Activated CD4-positive, alpha-beta T cell treated with anti-CD3 and anti-CD28 coated beads for 24 hours (primary cell): Measurements from ENCODE around the gene CST3.

Source experiments
- DNase-seq, 2 donors: peaks; one replicate each; pipeline ENCODE4 v3.0.0-alpha.2; 2020; ENCODE audit warnings: low read depth in 2 of 2

Gene CST3

DNA sequence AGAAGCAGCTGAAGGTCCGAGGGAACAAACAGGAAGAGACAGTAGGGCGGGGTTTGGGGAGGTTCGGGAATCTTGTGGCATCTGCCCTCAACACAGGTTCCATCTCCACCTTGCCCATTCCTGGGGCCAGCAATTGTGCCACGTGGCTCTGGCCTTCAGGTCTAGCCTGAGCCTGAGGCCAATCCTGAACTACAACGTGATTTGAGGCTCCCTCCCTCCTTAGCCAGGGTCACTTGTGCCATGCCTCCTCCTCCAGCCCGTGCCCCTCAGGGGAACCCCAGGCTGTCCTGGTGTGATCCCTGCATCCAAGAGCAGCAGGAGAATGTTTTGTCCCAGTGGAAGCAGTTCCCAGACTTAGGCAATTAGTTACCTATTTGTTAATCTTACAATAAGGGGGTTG, 35.1 kb downstream of the CST3 start:
- no peak for DNase-seq

DNA sequence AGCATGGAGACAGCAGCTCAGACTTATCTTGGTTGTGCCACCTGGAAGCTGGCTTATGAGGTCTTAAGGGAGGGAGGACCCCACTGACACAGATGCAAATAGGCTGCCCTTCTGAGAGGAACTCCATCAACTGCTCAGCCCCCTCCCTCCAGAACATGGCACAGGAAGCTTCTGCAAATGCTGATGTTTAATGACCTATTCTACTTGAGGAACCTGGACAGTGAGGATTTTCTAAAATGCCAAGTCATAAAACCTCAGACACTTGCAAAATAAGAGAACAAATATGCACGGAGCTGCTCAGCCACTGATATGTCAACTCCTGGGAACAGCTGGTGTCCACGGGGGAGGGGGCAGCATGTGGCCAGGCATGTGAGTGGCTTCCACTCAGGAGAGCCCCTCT, 35.5 kb downstream of the CST3 start:
- no peak for DNase-seq

DNA sequence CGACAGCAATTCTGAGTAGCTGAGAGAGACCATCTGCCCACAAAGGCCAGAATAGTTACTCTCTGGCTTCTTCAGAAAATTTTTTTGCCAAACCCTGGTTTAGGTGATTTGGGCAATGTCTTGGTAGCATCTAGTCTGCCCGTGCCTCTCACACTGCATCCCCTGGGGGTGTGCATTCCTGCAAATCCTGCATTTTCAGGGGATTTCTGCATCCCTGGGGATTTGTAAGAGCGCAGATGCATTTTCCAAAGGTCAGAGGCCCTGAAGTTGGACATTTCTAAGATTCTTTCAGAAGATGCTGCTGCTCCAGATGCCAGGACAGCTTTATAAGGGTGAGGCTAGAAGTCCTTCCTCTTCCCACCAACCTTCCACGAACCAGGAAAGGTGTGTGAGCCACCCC, 36.0 kb downstream of the CST3 start:
- no peak for DNase-seq

DNA sequence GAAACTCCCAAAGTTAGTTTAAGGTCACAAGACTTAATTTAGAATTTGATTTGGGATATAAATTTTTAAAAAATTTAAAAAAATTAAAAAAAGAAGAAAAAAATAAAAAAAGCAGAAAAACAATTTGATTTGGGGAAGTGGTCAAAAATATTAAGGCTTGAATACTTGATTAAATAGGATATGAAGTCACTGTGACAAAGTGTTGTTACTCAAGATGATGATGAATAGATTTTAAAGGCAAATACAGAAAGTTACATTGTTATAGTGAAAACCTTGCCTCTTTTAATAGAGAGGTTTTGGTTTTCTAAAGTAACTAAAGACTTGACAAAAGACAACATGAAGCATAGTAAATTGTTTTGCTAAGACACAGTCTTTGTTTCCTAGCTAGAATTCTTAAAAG, 39.3 kb downstream of the CST3 start:
- DNase-seq, result no peak

DNA sequence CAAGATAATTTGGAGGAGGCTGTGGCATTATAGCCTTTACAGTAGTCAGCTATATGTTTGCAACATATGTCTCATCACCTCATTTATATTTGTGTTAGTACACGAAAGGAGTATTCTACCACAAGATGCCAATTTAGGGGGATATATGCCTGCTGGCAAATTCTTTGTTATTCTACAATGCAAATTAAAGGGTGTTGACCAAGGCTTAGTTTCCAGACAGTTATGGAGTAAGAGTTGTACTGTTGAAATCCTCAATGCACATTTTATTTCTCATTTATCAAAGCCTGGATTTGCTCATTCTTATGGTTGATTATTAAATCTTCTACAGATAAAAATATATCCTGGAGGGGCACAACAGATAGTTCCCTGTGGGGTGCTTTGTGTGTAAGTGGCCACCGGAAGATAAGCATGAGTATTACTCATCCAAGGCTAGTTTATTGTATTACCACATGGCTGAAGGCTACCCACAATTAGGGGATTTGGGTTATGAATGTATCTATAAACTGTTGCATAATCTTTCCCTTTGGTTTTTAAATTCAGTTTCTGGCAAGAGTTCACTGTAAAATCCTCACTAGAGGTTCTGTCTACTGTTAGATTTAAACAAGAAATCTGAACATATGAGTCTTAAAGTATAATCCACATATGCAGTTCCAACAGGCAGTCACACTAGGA, 41.0 kb downstream of the CST3 start:
- DNase-seq, result no peak

DNA sequence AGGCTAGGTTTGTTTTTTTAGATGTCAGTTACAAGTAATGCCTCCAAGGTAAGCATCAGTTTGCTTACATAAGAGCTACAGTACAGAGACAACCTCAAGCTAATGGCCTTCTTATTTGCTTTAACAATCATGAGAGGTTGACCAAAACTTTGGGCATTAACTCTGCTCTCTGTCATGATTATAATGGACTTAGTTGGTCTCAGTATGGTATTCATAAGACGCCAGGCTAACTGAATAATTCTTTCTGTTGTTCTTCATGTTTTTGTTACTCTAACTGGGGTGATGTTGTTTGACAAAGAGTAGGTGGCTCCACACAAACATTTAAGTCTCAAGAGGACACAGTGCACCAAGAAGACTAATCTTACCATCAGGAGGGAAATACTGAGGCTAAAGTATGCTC, 41.8 kb downstream of the CST3 start:
- no peak for DNase-seq

DNA sequence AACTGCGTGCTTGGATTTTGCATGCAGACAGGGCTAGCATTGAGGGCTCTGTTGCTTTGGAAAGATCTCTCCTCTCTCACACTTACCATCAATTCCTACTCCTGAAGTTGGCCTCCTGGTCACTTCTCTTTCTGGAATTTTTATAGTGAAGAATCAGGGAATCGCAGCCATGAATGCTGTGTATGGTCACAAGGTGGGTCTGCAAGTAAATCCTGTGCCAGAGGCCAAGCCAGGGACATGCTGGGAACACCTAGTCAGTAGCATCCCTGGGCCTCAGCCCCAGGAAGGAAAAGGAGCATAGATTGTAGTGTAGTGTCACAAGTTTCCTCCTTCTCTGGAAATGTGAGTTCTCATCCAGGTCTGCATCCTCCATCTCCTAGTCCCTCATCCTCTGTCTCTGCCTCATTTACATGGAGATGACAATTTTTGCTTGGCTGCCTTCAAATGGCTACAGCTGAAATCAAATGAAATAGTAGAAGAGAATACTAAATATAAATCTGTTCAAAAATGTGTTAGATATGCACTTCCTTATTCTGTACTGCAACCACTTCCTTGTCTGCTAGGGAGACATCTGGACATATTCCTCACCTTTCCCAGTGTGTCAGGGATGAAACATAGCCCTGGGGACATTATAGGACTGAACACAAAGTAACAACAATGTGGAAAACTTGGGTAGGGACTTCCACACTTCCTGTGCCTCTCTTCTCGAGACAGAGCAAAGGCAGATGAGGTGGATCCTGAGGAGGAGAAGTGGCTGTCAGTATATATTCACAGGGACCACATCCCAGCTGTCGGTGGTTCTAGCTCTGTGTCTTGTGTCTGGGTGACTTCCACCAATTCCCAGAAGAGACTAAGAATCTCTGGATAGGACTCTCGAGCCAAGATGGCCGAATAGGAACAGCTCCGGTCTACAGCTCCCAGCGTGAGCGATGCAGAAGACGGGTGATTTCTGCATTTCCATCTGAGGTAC, 49.0 kb downstream of the CST3 start:
- DNase-seq, result no peak

DNA sequence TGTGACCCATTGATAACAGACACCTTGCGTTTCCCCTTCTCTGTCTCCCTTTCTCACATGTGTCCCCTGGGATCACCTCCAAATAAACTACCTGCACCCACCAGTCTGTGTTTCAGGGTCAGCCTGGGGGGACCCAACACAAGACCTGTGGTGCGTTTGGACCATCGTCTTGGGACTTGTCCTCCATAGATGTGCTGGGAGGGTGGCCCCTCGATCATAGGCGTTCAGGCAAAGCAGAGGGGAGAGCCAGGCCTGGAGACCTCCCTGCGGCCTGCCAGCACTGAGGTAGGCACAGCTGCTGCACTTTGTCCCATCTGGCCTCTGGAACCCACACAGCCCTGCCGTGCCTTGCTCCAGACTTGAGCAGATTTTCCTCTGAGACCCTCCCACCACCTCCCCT, 50.1 kb downstream of the CST3 start:
- DNase-seq, result no peak

DNA sequence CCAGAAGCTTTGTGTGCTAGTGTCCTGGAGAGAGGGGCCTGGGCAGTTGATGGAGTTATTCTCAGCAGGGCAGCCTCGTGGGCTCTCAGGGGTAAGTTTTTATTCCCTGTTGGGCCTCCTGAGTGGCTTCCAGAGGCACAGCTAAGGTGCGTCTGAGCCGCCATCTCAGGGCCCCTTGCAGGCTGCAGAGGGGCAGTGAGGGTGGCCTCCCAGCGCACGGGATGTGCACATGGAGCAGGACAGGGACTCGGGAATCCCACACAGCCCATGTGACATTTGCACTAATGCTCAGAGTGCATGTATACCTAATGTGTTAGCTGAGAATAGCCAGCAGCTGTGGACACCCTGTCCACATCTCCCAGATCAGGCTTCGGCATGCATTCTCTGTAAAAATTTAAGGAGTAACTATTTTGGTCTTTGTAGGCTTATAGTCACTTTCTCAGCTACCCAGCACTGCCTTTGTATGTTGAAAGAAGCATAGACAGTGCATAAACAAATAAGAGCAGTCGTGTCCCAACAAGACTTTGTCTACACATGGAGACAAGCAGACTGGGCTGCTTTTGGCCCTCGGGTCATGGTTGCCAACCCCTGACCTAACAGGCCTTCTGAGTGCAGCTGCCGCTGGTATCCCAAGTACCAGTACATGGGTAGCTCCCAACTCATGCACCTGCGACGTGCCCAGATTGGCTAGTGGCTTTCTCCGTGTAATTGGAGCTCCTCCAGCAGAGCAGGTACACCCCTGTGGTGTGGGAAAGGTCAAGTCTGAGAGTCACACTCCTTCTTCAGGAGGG, 50.8 kb downstream of the CST3 start:
- no peak for DNase-seq

DNA sequence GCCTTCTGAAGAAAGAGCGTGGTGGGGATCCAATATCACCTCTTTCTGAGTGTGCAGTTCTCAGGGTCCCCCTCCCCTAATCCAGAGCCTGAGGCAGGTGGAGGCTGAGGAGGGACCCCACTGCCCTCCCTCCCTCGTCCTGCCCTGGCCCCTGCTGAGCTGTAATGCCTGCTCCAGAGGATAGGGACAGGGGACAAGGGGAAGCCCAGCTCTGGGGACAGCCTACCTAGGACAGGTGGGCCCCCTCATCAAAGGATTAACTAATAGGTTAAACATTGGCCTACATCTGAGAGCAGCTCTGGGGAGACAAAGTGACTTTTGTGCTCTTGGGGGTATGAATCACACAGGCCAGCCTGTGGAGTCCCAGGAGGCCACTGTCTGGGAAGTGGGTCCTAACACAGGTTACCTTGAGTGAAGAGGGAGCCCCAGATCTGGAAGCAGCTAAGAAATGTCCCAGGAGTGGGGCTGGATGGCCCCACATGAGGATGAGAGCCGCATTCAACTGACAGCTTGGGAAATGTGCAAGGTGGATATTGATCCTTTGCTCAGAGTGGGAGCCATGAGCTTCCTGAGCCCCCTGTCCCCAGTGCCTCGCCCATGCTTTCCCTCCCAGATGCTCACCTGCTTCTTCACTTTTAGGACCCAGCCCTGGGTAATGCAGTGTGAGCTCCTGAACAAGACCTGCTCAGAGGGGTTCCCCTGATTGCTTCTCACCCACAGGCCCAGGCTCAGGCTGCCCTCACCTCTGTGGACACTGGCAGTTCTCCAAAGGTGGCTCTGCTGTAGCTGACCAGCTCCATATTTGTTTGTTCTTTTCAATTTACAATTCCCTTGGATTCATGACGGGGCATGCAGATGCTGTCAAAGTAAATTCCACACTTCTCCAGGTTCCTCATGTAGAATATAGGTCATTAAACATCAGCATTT, 51.7 kb downstream of the CST3 start:
- no peak for DNase-seq

DNA sequence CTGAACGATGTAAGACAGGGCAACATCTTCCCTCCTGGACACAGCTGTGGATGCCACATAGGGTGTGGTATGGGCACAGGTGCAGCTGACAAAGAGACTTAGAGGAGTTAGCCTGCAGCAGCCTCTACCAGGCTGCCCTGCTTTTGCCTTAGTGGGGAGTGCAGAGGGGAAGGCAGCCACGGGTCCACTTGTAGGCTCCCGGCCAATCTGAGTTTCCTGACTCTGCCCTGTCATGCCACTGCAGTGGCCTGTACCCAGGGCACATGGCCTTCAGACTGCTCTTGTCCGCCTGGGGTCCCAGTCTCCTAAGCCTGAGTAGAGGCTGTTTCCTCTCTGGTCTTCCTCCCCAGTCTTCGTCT, 52.3 kb downstream of the CST3 start:
- no peak for DNase-seq

DNA sequence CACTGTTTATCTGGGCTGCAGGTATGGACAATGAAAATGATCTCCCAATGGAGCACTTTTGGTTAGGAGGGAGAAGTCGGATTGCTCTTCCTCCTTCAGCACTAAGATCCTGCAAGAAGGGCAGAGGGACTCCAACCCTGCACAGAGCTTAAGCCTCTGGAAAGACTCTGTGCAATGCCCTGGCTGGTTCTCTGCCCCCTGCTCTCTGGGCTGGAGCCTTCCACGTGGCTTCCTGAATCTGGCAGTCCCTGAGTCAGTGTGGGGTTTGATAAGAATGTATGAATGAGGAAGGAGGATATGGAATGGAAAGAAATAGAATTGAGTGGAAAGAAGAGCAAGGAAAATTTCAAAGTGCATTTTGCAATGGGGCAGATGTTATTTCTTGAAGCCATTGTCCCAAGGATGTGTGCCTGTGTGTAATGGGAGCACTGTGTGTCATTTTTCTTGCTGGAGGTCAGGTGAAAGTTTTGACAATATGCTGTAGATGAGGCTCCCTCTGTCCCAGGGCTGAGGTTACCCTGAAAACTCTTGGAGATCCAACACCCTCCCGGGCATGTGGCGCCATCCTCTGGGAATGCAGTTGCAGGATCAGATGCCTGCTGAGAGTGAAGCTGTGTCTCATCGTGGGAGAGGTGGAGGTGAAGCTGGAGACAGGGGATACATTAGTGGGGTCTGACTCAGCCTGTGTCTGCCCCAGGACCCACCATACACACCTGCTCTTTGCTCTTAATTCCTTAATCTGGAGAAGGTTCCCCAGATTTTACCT, 53.1 kb downstream of the CST3 start:
- no peak for DNase-seq
